GM12801 (cell line): Measurements from ENCODE around the gene EN2.

ENCODE experiments used
- TF ChIP-seq, protein P1 (sequence below): IDR thresholded peaks from one replicate; pipeline ENCODE4 v1.5.1; 2011; ENCODE audit warnings: control low read depth; ENCODE audit not compliant: insufficient read length; ENCODE audit errors: extremely low read depth

EN2 gene

DNA sequence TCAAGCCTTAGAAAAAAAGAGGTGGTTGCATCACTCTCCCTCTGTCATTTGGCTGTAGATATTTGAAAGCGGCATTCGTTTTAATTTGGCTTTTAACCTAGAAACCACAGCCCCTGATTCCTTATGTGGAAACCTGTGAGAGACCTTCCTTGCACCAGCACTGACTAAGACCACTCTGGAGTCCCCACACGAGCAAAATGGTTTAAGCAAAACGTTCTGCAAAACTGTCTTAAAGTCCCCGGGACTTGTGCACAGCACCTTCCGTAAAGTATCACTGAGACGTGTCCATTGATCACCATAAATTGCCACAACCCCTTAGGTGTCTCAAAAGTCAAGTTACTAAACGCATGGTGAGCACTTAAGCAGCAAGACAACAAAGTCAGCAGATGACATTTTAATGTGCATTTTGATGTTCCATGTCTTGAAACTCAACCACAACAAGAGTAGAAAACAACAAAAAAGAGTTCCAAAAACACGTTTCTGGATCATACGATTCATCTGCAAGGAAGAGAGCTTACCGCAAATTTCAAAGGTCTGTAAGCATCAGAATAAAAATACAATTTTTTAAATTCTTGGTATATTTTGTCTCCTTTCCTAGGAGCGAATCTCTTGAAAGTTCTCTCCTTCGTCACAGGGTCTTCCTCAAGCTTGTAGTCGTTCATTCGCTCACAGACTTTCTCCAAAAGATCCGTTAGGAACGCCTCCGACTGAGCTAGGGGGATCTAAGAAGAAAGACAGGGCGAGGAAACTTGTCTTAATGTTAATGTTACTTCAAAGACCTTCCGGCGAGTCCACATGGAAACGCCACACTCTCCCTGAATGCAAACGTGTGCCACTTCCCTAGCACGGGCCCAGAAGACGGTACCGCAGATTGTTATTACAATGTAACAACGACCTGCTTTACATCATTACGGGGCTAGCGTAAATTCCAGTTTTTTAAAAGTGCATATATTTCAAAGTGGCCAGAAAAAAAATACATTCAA, 50.7 kb downstream of the EN2 start:
- TF ChIP-seq, protein P1, sequence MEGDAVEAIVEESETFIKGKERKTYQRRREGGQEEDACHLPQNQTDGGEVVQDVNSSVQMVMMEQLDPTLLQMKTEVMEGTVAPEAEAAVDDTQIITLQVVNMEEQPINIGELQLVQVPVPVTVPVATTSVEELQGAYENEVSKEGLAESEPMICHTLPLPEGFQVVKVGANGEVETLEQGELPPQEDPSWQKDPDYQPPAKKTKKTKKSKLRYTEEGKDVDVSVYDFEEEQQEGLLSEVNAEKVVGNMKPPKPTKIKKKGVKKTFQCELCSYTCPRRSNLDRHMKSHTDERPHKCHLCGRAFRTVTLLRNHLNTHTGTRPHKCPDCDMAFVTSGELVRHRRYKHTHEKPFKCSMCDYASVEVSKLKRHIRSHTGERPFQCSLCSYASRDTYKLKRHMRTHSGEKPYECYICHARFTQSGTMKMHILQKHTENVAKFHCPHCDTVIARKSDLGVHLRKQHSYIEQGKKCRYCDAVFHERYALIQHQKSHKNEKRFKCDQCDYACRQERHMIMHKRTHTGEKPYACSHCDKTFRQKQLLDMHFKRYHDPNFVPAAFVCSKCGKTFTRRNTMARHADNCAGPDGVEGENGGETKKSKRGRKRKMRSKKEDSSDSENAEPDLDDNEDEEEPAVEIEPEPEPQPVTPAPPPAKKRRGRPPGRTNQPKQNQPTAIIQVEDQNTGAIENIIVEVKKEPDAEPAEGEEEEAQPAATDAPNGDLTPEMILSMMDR, result no peak

DNA sequence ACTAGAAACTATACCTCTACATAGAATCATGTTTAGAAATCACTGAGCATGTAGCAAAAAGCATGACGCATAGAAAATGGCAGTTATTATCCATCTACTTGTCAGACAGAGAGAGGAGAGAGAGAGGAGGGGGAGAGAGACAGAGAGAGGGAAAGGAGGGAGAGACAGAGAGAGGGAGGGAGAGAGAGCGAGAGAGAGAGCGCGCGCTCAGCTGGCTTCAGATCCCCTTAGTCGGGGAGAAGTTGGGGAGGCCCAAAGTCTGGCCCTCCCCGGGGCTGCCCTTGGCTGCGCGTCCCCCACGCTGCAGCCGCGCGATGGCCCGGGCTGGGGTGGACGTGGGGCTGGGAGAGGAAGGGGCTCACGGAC, 51.4 kb downstream of the EN2 start:
- TF ChIP-seq, protein P1, result no peak

DNA sequence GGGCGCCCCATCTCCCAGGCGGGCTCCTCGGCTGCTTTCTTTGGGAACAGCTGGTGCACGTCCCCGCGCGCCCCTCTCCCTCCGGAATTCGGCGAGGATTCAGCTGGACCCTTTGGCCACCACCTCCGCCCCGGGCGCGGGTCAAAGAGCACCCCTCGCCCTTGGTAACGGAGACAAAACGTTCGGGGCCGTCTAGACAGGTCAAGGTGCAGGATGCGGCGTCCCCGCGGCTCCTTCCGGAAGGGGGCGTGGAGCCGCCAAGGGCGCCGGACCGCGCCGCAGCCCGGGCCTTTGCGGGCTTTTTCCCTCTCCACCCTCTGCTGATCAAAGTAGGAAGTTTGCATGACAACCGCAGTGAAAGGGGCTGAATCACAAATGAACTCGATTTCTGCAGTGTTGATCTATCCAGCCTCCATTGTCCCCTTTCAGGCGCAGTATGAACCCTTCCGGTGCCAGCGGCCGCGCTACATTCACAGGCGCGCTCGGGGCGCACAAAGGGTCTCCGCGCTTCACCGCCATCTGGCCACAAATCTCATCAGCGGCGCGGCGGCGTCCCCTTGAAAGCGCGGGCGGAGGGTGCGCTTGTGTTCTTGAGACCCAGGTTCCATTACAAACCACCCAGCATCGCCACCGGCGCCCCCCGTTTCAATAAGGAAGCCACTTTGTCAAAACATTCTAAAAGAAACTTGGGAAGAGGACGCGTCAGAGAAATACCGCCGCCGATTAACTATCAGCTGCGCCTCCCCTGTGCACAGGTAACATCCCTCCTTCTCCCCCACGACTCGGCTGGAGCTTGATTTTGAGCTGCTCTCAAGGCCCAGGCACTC, 52.0 kb downstream of the EN2 start:
- TF ChIP-seq, protein P1, result no peak

DNA sequence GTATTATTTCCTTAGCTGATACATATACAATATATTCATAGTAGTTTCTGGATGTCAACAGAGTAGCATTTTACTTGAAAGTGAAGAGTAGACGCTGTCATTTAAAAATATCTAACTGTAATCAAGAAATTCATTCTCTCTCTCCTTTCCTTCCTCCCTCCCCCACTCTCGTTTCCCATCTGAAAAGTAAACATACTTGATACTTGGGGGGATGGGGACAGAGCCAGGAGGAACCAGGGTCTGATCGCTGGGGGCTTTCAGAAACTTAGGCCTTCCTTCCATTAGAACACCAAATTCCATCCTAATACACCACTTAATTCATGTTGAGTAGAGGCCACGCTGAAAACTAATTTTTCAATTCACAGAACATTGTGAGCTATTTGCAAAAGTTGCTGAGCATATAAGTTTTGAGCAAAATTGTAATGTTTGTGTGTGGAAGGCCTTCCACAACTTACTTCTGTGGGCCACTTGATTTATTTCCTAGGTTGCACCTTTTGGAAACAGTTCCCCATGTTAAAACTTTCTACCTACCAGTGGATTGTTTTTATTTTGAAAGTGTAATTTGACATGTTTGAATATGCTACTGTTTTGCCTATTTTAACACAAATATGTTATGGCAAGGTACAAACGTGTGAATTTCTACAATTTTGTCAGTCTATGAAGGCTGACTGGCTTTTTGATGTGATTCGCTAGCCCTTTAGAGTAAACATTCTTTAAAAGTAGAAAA, 53.2 kb downstream of the EN2 start:
- TF ChIP-seq, protein P1, result no peak

DNA sequence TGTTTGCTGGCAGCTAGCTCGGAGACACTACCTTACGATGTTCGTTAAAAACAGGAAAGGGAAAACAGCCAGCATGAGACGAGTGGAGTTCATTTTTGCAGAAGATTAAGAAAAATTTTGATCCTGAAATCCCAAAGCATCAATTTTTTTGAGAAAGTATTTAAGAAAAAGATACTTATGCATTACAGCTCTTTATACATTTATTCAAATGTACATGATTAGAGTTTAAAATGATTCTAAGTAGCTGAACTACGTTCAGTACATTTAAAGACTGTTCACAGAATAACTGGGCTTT, 53.7 kb downstream of the EN2 start:
- TF ChIP-seq, protein P1, result no peak

DNA sequence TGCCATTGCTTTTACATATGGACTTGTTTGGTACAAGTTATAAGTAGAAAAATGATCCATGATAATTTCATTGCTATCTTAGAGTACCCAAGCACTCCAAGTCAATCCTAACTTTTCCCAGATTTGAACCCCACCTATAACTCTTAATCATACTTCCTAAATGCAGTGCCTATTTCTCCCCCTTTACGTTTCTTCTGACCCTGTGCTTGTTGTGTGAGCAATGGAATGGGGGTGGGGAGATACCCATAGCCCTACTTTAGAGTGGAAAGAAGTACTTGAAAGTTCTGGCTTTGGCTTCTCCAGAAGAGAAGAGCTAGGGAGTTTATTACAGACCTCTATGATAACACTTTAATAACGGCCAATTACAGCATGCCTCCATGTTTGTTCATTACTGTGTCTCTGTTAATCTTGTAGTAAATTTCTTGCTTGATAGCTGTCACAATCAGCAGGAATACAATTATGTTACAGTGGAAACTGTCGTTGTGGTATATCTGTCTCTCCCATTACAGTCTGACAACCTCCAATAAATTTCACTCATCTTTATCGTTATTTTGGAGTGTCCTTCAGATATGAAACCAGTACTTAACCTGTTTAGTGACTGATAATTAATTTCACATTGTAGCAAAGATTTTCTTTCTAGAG, 54.4 kb downstream of the EN2 start:
- TF ChIP-seq, protein P1, result no peak
